Endothelial cell of umbilical vein (primary cell): Measurements from ENCODE around the gene SLC44A2. TPM values are rescaled to one million over a fixed set of nuclear protein-coding genes. Genes with fewer than 3 reads are reported as not detected.
A peak's percentile ranks its signal among the peaks of the same experiment; 100 is the strongest.

ENCODE experiments used
- BruUV-seq: library from RNA; stranded (reverse); fragments of 400-500 nt; replicated peaks from 2 replicates; lab custom pipeline; 2021; lab: Mats Ljungman, UMichigan
- CTCF ChIA-PET: fragments of 300-600, 350-600 bp; sonication (Branson Sonifier 250); formaldehyde crosslinking; loops from one replicate; lab custom pipeline; 2021; ENCODE audit warnings: antibody characterized with exemption, inconsistent platforms; lab: Charles Lee
- POLR2A ChIA-PET: fragments of 300-600, 350-600 bp; sonication (Branson Sonifier 250); formaldehyde crosslinking; loops from one replicate; lab custom pipeline; 2021; ENCODE audit warnings: antibody characterized with exemption, inconsistent platforms; lab: Charles Lee
- DNase-seq: peaks from one replicate; pipeline ENCODE4 v3.0.0-alpha.2; 2011; ENCODE audit warnings: low read depth, low spot score
- FAIRE-seq: peaks from 2 replicates; lab custom pipeline; 2011; peaks lifted over from hg19 to GRCh38; lab: Jason Lieb, UNC
- H2AFZ ChIP-seq: 2 replicates; pipeline ENCODE4 v1.6.0; 2012; ENCODE audit warnings: low read depth, low read length, control low read depth, inconsistent platforms
- H3K27ac ChIP-seq: 2 replicates; pipeline ENCODE4 v1.5.1; 2011; ENCODE audit warnings: low read depth, mild to moderate bottlenecking, control low read depth, low read length, moderate library complexity; ENCODE audit not compliant: insufficient read depth
- H3K27me3 ChIP-seq, 2 experiments: 2 replicates each; pipeline versions ENCODE4 v1.6.0 to v1.6.1; 2011; ENCODE audit warnings: low read length in 2 of 2, mixed read lengths in 1 of 2; ENCODE audit not compliant: control insufficient read depth in 2 of 2, insufficient read depth in 2 of 2
- H3K36me3 ChIP-seq, 2 experiments: 2 replicates in 1 of 2; 3 replicates in 1 of 2; pipeline ENCODE4 v1.5.1; 2011; ENCODE audit warnings: low read length in 2 of 2, mild to moderate bottlenecking in 1 of 2, moderate library complexity in 1 of 2; ENCODE audit not compliant: control insufficient read depth in 2 of 2, insufficient read depth in 2 of 2; ENCODE audit errors: extremely low read depth in 1 of 2
- H3K4me1 ChIP-seq: 3 replicates; pipeline ENCODE4 v1.5.1; 2011; ENCODE audit warnings: mild to moderate bottlenecking, low read length; ENCODE audit not compliant: control insufficient read depth, insufficient read depth; ENCODE audit errors: extremely low read depth
- H3K4me2 ChIP-seq: 2 replicates; pipeline ENCODE4 v1.6.1; 2011; ENCODE audit warnings: low read length, control low read depth, mixed read lengths; ENCODE audit not compliant: insufficient read depth
- H3K4me3 ChIP-seq, 3 experiments: fragments of 200-600 bp in 1 of 3; sonication (generic), shearing (Covaris generic) in 1 of 3; replicated peaks in 1 of 3; 2 replicates each; pipeline ENCODE4 v1.5.1; 2011 to 2016; ENCODE audit warnings: control low read depth in 3 of 3, low read length in 3 of 3, mild to moderate bottlenecking in 2 of 3, inconsistent platforms in 1 of 3, low read depth in 1 of 3, moderate library complexity in 1 of 3; ENCODE audit not compliant: insufficient read depth in 1 of 3
- H3K79me2 ChIP-seq: 2 replicates; pipeline ENCODE4 v1.6.0; 2012; ENCODE audit warnings: low read length, inconsistent platforms; ENCODE audit not compliant: control insufficient read depth, insufficient read depth
- H3K9ac ChIP-seq: replicated peaks from 2 replicates; pipeline ENCODE3; 2011; ENCODE audit warnings: low read length, control low read depth; ENCODE audit not compliant: insufficient read depth; ENCODE audit errors: extremely low read depth
- H3K9me1 ChIP-seq: replicated peaks from 3 replicates; pipeline ENCODE4 v1.6.0; 2011; ENCODE audit warnings: mild to moderate bottlenecking, low read length; ENCODE audit not compliant: control insufficient read depth, insufficient read depth; ENCODE audit errors: extremely low read depth
- H3K9me3 ChIP-seq: replicated peaks from 2 replicates; pipeline ENCODE4 v1.5.1; 2012; ENCODE audit warnings: low read length, inconsistent platforms; ENCODE audit not compliant: control insufficient read depth, insufficient read depth
- H4K20me1 ChIP-seq: replicated peaks from 2 replicates; pipeline ENCODE3; 2011; ENCODE audit warnings: mild to moderate bottlenecking, low read length; ENCODE audit not compliant: control insufficient read depth, insufficient read depth; ENCODE audit errors: extremely low read depth
- CTCF ChIP-seq, 2 donors: IDR thresholded peaks; 1 replicate in 1 of 2; 2 replicates in 1 of 2; pipeline ENCODE4 v1.5.1; 2011; ENCODE audit warnings: low read length in 2 of 2, mild to moderate bottlenecking in 2 of 2, moderate library complexity in 2 of 2, control low read depth in 1 of 2, inconsistent platforms in 1 of 2, low read depth in 1 of 2; ENCODE audit not compliant: insufficient read depth in 1 of 2; ENCODE audit errors: extremely low read depth in 1 of 2
- JUN ChIP-seq: IDR thresholded peaks from 2 replicates; pipeline ENCODE4 v1.6.1; 2011; ENCODE audit warnings: borderline replicate concordance, low read depth; ENCODE audit not compliant: insufficient read length, insufficient read depth
- dilution Hi-C: fragments of 300-500 bp; cut with MboI; formaldehyde crosslinking; loops from one replicate; pipeline ENCODE4 v1.15.0; 2019; ENCODE audit warnings: low sequenced_read_pairs; ENCODE audit not compliant: extremely low pct_ligation_motif_present
- intact Hi-C: fragments of 100-400 bp; cut with micrococcal nuclease; formaldehyde crosslinking; loops from one replicate; pipeline ENCODE4 v1.10.0; 2022
- polyA plus RNA-seq, 4 experiments: library from polyadenylated mRNA; depleted of rRNA in 3 of 4; stranded (reverse) in 3 of 4; unstranded in 1 of 4; fragments of >200 nt; gene quantifications; 2 replicates each; pipeline versions ENCODE4 v1.2.1 to v1.2.3, GENCODE V29; 2011 to 2012; ENCODE audit warnings: missing spikeins in 1 of 4
- total RNA-seq: library from RNA; stranded (reverse); gene quantifications from 2 replicates; pipeline ENCODE4 v1.2.3, GENCODE V29; 2021

Gene SLC44A2
- total and polyA plus RNA-seq, 2 donors (not counting 3 experiments of a cell fraction or from before 2014, with no cell fraction given) = 97.7 to 130 TPM

DNA sequence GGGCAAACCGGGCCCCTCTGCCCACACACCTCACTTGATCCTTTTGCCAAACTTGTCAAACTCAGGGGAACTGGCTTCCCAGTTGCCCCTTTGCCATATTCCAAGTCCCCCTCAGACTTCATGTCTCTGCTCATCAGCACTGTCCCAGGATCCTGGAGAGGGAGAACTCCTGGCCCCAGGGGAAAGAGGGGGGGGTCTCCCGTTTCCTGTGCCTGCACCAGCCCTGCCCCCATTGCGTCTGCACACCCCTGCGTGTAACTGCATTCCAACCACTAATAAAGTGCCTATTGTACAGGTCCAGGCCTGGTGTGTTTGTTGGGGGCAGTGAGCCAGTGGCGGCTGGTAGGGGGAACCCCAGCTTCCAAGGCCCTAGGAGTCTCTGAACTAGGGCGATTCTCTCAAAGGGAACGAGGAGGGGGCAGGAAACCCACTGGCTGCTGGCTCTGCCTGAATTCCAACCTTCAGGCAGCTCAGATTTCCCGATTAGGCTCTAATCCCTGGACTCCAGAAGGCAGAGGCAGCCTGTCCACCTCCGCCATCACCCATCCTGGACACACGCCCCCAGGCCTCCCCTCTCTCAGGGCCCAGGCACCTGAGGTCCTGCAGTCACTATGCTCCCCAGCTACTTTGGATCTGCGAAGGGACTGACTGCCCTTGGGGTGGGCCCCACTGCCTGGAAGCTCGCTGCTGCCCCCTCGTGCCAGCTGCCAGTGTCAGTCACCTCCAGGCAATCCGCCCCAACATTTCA, 19.1 kb downstream of the SLC44A2 start:
- Histone ChIP-seq H3K79me2 (no peaks in the 10 kb centered on the region), H2AFZ (no peak overlapping the region), H3K9me1 (no peaks in the 10 kb centered on the region), H3K4me2 (no peak overlapping the region), H3K9ac (no peak overlapping the region), H4K20me1 (no peaks in the 10 kb centered on the region), H3K36me3 (peaks cover 0 to 16% of the 10 kb centered on the region in 2 experiments), H3K27ac (no peak overlapping the region), H3K9me3 (no peaks in the 10 kb centered on the region), H3K4me1 (peaks cover 4% of the 10 kb centered on the region), H3K27me3 (no peaks in the 10 kb centered on the region), H3K4me3 (no peak overlapping the region)
- TF ChIP-seq JUN (no peak), CTCF (IDR thresholded peaks at IDR 0.05; ENCODE audit: extremely low read depth in 1 of 2, insufficient read depth in 1 of 2, low read depth in 1 of 2, low read length in 2 of 2) (peak; percentile 83 to 92)
- CTCF ChIA-PET = interaction anchor here (0.5 to 14.4 kb wide), 43 partner anchors 9 to 775 kb away, joined by 3 to 654 read pairs (median 6); partner anchors contain the start of genes ATG4D, KRI1, QTRT1 and SLC44A2
- FAIRE-seq (peak; percentile 92), DNase-seq (peak; percentile 80)
- dilution Hi-C loops (no loop called here), intact Hi-C loops (loop anchor here (1.0 to 2.0 kb wide), 3 partner anchors 40 to 103 kb away; no protein-coding TSS in a partner anchor)
- no TSS peak for BruUV-seq
- POLR2A ChIA-PET = interaction anchor here (0.6 to 0.9 kb wide), 4 partner anchors 31 to 161 kb away, joined by 4 to 6 read pairs (median 4); no protein-coding TSS in a partner anchor
